ENCODE results near the gene SLC35F2.
"Not testable (repeated sequence)": the region's sequence is repeated elsewhere in the genome, so short reads cannot be mapped to it uniquely, and the experiment has no call there.

The SLC35F2 gene

DNA sequence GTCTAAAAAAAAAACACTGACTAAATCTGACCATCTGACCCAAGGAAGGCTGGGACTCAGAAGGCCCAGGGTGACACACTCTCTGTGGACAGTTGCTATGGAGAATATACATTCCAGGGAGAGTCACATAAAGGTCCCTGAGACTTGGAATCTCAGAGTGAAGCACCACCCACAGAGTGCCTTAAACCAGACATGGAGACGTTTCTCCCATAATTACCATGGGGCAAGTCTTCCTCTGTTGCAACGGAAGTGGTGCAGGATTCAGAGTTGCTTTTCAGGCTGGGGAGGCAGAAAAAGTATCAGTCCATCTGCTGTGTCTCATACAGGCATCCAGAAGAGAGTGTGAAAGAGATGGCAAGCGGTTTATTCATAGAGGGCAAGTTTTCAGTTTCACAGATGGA is 88.0 kb downstream of the SLC35F2 start:
- TF ChIP-seq, protein P1, sequence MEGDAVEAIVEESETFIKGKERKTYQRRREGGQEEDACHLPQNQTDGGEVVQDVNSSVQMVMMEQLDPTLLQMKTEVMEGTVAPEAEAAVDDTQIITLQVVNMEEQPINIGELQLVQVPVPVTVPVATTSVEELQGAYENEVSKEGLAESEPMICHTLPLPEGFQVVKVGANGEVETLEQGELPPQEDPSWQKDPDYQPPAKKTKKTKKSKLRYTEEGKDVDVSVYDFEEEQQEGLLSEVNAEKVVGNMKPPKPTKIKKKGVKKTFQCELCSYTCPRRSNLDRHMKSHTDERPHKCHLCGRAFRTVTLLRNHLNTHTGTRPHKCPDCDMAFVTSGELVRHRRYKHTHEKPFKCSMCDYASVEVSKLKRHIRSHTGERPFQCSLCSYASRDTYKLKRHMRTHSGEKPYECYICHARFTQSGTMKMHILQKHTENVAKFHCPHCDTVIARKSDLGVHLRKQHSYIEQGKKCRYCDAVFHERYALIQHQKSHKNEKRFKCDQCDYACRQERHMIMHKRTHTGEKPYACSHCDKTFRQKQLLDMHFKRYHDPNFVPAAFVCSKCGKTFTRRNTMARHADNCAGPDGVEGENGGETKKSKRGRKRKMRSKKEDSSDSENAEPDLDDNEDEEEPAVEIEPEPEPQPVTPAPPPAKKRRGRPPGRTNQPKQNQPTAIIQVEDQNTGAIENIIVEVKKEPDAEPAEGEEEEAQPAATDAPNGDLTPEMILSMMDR (IDR thresholded peaks at IDR 0.05; ENCODE audit: extremely low read depth, missing control alignments): no peak
- DNase-seq (ENCODE audit: low spot score): no peak

DNA sequence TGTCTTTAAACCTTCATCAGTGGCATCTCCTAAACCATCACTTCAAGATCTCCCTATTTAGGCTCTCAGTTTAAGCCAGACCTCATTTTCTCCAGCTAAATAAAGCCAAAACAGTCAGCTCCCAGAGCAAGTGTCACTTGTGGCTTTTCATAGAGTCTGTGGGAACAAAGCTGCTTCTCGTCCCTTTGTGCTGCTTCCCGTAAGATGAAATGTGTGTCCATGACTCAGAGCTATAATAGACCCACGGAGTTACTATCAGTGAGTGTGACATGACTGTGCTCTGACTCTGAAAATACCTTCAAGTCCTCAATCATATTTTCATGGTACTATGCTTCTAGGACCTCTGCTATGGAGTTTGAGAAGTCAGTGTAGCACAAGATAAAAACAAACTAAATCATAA is 89.4 kb downstream of the SLC35F2 start:
- TF ChIP-seq, protein P1 (IDR thresholded peaks at IDR 0.05; ENCODE audit: extremely low read depth, missing control alignments): no peak
- no peak for DNase-seq (ENCODE audit: low spot score)

DNA sequence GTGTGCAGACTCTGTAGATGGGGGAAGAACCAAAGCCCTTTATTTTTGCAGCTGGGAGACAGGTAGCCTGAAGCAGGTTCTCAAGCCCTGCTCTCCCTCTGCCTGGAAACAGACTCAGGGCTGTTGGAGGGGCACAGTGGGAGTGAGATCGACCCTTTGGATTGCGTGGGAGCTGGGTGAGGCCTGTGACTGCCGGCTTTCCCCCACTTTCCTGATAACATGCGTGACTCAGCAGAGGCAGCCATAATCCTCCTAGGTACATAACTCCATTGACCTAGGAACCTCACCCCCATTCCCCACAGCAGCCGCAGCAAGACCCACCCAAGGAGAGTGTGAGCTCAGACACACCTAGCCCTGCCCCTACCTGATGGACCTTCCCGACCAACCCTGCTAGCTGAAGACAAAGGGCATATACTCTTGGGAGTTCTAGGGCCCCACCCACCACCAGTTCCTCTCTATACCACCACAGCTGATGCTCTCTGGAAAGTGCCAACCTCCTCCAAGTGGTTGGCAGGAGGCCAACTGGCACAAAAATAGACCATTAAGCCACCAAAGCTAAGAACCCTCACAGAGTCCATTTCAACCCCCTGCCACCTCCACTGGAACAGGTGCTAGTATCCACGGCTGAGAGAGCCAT is 99.8 kb downstream of the SLC35F2 start:
- not testable (repeated sequence) for DNase-seq (ENCODE audit: low spot score)

DNA sequence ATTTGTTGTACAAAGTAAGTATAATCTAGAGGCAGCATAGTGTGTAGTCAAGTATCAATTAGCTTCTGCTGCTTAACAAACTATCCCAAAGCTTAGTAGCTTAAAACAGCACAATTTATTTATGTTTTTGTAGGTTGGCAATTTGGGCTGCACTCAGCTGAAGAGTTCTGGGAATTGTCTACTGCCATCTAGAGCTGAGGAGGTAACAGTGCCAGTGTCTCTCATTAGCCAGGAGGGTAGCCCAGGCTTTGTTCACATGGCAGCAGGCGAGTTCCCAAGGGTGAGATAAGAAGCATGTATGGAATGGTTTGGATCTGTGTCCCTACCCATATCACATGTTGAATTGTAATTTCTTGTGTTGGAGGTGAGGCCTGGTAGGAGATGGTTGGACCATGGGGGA is 100.9 kb downstream of the SLC35F2 start:
- no peak for DNase-seq (ENCODE audit: low spot score)
- TF ChIP-seq, protein P1 (IDR thresholded peaks at IDR 0.05; ENCODE audit: extremely low read depth, missing control alignments): no peak

DNA sequence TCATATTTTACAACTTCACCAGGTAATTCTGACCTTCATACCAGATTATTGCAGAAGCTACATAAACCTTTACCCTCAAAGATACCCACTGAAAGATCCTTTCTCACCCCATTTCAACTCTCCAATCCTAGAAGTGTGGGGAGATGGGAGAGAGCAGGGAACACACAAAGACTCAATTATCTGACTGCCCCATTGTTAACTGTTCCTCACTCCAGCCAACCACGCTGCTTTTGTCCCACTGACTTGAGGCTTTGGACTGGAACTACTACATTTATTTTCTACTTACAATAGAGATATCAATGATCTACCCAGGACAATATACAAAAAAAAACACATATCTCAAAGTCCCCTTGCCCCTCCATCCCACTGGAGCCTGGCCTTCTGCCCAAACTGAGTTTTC is 102.0 kb downstream of the SLC35F2 start:
- TF ChIP-seq, protein P1 (IDR thresholded peaks at IDR 0.05; ENCODE audit: extremely low read depth, missing control alignments): no peak
- no peak for DNase-seq (ENCODE audit: low spot score)

DNA sequence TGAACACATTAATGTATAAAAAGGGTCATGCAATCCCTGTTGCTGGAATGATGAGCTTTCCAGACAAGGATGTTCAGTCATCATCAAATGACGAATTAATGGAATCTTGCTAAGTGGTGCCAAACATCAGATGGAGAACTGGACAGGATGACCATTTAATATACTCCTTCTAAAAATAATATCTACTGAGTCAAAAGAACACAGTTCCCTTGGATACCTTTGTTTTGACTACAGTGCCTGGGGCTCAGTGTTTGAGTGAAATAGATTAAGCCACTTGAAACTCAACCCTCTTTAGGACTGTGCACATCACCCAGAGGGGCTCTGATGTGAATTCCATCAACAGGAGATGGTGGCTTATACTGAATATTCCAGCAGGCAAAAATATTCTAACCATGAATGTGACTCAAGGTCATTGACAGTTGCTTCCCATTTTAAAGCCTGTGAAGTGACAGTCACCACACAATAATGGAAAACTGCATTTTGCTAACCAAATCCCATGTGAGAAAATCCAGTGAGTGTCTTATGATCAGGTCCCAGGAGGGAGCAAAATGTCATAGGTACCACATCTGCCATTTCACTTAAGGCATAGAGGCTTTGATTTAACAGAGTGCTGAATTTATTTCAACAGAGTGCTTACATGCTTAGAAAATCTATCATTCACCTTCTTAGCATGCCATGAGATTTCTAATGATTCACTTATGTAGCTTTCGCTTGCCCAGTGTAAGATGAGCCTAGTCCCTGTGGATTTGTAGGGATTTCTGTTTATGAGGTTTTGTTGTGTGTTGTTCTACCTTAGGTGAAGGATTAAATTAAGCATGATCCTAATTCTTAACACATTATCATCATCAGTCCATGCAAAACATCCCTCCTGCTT is 105.4 kb downstream of the SLC35F2 start:
- TF ChIP-seq, protein P1 (IDR thresholded peaks at IDR 0.05; ENCODE audit: extremely low read depth, missing control alignments): no peak
- no peak for DNase-seq (ENCODE audit: low spot score)

DNA sequence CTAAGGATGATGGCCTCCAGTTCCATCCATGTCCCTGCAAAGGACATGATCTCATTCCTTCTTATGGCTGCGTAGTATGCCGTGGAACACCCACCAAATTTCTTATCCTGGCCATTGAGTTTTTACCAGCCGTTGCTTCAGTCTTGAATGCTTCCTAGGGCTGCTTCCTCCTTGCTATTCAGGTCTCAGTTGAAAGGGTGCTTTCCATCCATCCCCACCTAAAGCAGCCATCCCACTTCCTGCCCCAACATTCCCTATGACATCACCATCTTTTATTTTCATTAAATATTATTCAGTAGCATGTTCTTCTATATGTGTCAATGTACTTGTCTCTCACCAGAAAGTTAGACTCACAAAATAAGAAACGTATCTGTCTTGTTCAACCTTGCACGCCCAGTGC is 106.1 kb downstream of the SLC35F2 start:
- TF ChIP-seq, protein P1 (IDR thresholded peaks at IDR 0.05; ENCODE audit: extremely low read depth, missing control alignments): no peak

More for the DNA sequence above, 106.1 kb downstream of the SLC35F2 start:
- no peak for DNase-seq (ENCODE audit: low spot score)

All from GM20000 (cell line).